CD4-positive, alpha-beta memory T cell (primary cell): Measurements from ENCODE around the gene CALB2. TPM values are rescaled to one million over a fixed set of nuclear protein-coding genes. Genes with fewer than 3 reads are reported as not detected.

Experiments used
- CTCF ChIA-PET: fragments of 350-600 bp; sonication (Branson Sonifier 250); formaldehyde crosslinking; loops from one replicate; lab custom pipeline; 2021; ENCODE audit warnings: inconsistent platforms; ENCODE audit not compliant: partially characterized antibody; lab: Charles Lee
- POLR2A ChIA-PET: fragments of 350-600 bp; sonication (Branson Sonifier 250); formaldehyde crosslinking; loops from one replicate; lab custom pipeline; 2021; ENCODE audit not compliant: partially characterized antibody; lab: Charles Lee
- DNase-seq, 5 donors: peaks; one replicate each; pipeline versions ENCODE4 v3.0.0 to v3.0.0-alpha.2; 2020 to 2022; ENCODE audit warnings: mixed read lengths in 1 of 5
- H3K27ac ChIP-seq: one replicate; pipeline ENCODE4 v1.7.0; 2013; ENCODE audit warnings: low read depth, low read length
- H3K27me3 ChIP-seq: 2 replicates; pipeline ENCODE4 v1.7.0; 2013; ENCODE audit warnings: mild to moderate bottlenecking, low read length, moderate library complexity; ENCODE audit not compliant: insufficient read depth
- H3K36me3 ChIP-seq: 2 replicates; pipeline ENCODE4 v1.7.0; 2013; ENCODE audit warnings: mild to moderate bottlenecking, low read length, moderate library complexity; ENCODE audit not compliant: insufficient read depth
- H3K4me1 ChIP-seq: 2 replicates; pipeline ENCODE4 v1.7.0; 2013; ENCODE audit warnings: mild to moderate bottlenecking, low read length, moderate library complexity; ENCODE audit not compliant: insufficient read depth
- H3K4me3 ChIP-seq, 2 donors: one replicate each; pipeline ENCODE4 v1.7.0; 2013; ENCODE audit warnings: low read length in 2 of 2, mild to moderate bottlenecking in 1 of 2
- H3K9me3 ChIP-seq, 2 donors: one replicate each; pipeline ENCODE4 v1.7.0; 2013; ENCODE audit warnings: low read length in 2 of 2, control low read depth in 1 of 2; ENCODE audit not compliant: control insufficient read depth in 1 of 2
- H3K27ac Mint-ChIP-seq, 7 donors: one replicate each; pipeline ENCODE4 v1.8.0; 2020 to 2021; ENCODE audit warnings: mixed read lengths in 7 of 7, mild to moderate bottlenecking in 6 of 7, inconsistent platforms in 3 of 7, moderate library complexity in 3 of 7
- H3K27me3 Mint-ChIP-seq, 2 donors: one replicate each; pipeline ENCODE4 v1.8.0; 2020 to 2021; ENCODE audit warnings: mixed read lengths in 2 of 2
- H3K36me3 Mint-ChIP-seq, 2 donors: one replicate each; pipeline ENCODE4 v1.8.0; 2020 to 2021; ENCODE audit warnings: mixed read lengths in 2 of 2, inconsistent platforms in 1 of 2, mild to moderate bottlenecking in 1 of 2
- H3K4me1 Mint-ChIP-seq, 4 donors: one replicate each; pipeline ENCODE4 v1.8.0; 2020 to 2021; ENCODE audit warnings: mixed read lengths in 4 of 4, mild to moderate bottlenecking in 1 of 4
- H3K4me3 Mint-ChIP-seq, 8 donors: one replicate each; pipeline ENCODE4 v1.8.0; 2020 to 2021; ENCODE audit warnings: mixed read lengths in 8 of 8, mild to moderate bottlenecking in 7 of 8, moderate library complexity in 6 of 8, inconsistent platforms in 3 of 8
- H3K9me3 Mint-ChIP-seq, 8 donors: one replicate each; pipeline ENCODE4 v1.8.0; 2020 to 2021; ENCODE audit warnings: mixed read lengths in 8 of 8, mild to moderate bottlenecking in 5 of 8, inconsistent platforms in 3 of 8, moderate library complexity in 1 of 8
- intact Hi-C: fragments of 100-400 bp; cut with micrococcal nuclease; formaldehyde crosslinking; loops from one replicate; pipeline ENCODE4 v1.15.1; 2023
- polyA plus RNA-seq, 2 donors: library from polyadenylated mRNA; unstranded; fragments of 300-500 nt; fragmentation: Illumina TruSeq; gene quantifications; one replicate each; pipeline ENCODE4 v1.2.3, GENCODE V29; 2021
- total RNA-seq, 2 experiments: library from RNA; stranded (reverse); gene quantifications; one replicate each; pipeline ENCODE4 v1.2.3, GENCODE V29; 2021

The CALB2 gene
- total and polyA plus RNA-seq, 4 experiments from 2014 or later, result not detected

- H3K4me3 ChIP-seq, result no peak overlapping the region
- DNase-seq, result peak; percentile 49 to 63 (median 56)
- H3K4me3 Mint-ChIP-seq, result peak overlapping the region in 1 of 8 donors; percentile 20
- ChIA-PET POLR2A (interaction anchor here (0.6 to 1.0 kb wide), 2 partner anchors 14 to 87 kb away, joined by 3 read pairs; no protein-coding TSS in a partner anchor), CTCF (interaction anchor here (0.5 to 9.9 kb wide), 22 partner anchors 9 to 544 kb away, joined by 3 to 183 read pairs (median 3); no protein-coding TSS in a partner anchor)
- no peak overlapping the region for H3K27ac Mint-ChIP-seq
- H3K27me3 ChIP-seq, result no peaks in the 10 kb centered on the region
- no peak overlapping the region for H3K27ac ChIP-seq
- intact Hi-C loops, result loop anchor here (1.0 kb wide), 2 partner anchors 87 to 125 kb away; no protein-coding TSS in a partner anchor
- peaks cover 11% of the 10 kb centered on the region for H3K4me1 ChIP-seq
- no peaks in the 10 kb centered on the region for H3K36me3 Mint-ChIP-seq
- H3K36me3 ChIP-seq, result no peaks in the 10 kb centered on the region
- peaks cover 30 to 38% of the 10 kb centered on the region in 2 donors for H3K27me3 Mint-ChIP-seq
- H3K9me3 Mint-ChIP-seq, result no peaks in the 10 kb centered on the region
- peaks cover 6 to 19% (median 9%) of the 10 kb centered on the region in 4 donors for H3K4me1 Mint-ChIP-seq
- H3K9me3 ChIP-seq, result no peaks in the 10 kb centered on the region
Measured at GRCh38 chr16:71412270-71413160, 54.0 kb downstream of the CALB2 start.

GRCh38 chr16:71413341-71413740, 54.8 kb downstream of the CALB2 start:
- Mint-ChIP-seq H3K4me1 (peaks cover 0 to 10% (median 4%) of the 10 kb centered on the region in 4 donors), H3K27ac (no peak overlapping the region), H3K27me3 (peaks cover 27 to 37% of the 10 kb centered on the region in 2 donors), H3K4me3 (no peak overlapping the region), H3K36me3 (no peaks in the 10 kb centered on the region), H3K9me3 (no peaks in the 10 kb centered on the region)
- intact Hi-C loops, result no loop called here
- no peaks in the 10 kb centered on the region for H3K27me3 ChIP-seq
- ChIA-PET POLR2A (interaction anchor here (0.6 kb wide), 1 partner anchor 86 kb away, joined by 3 read pairs; no protein-coding TSS in a partner anchor), CTCF (interaction anchor here (0.5 to 9.9 kb wide), 18 partner anchors 10 to 543 kb away, joined by 3 to 183 read pairs (median 3); no protein-coding TSS in a partner anchor)
- H3K36me3 ChIP-seq, result no peaks in the 10 kb centered on the region
- no peak for DNase-seq
- H3K4me1 ChIP-seq, result peaks cover 6% of the 10 kb centered on the region
- H3K4me3 ChIP-seq, result no peak overlapping the region
- no peaks in the 10 kb centered on the region for H3K9me3 ChIP-seq
- no peak overlapping the region for H3K27ac ChIP-seq

GRCh38 chr16:71414038-71414437, 55.5 kb downstream of the CALB2 start:
- intact Hi-C loops, result no loop called here

GRCh38 chr16:71421911-71422310, 63.4 kb downstream of the CALB2 start:
- Histone ChIP-seq H3K27me3 (no peaks in the 10 kb centered on the region), H3K4me3 (no peak overlapping the region), H3K9me3 (no peaks in the 10 kb centered on the region), H3K27ac (no peak overlapping the region), H3K36me3 (no peaks in the 10 kb centered on the region), H3K4me1 (peaks cover 4% of the 10 kb centered on the region)
- Mint-ChIP-seq H3K4me1 (peaks cover 0 to 9% (median 3%) of the 10 kb centered on the region in 4 donors), H3K36me3 (no peaks in the 10 kb centered on the region), H3K9me3 (peaks cover 0 to 3% (median 0%) of the 10 kb centered on the region in 8 donors), H3K27me3 (peaks cover 10 to 40% of the 10 kb centered on the region in 2 donors), H3K4me3 (no peak overlapping the region), H3K27ac (no peak overlapping the region)
- ChIA-PET CTCF (interaction anchor here (1.0 to 5.7 kb wide), 3 partner anchors 9 to 189 kb away, joined by 4 to 32 read pairs (median 4); no protein-coding TSS in a partner anchor), POLR2A (no interaction called here)
- intact Hi-C loops, result no loop called here
- peak in 1 of 5 donors; percentile 18 for DNase-seq

More at GRCh38 chr16:71414038-71414437, 55.5 kb downstream of the CALB2 start:
- Histone ChIP-seq H3K9me3 (no peaks in the 10 kb centered on the region), H3K4me3 (no peak overlapping the region), H3K4me1 (peaks cover 6% of the 10 kb centered on the region), H3K27ac (no peak overlapping the region), H3K27me3 (no peaks in the 10 kb centered on the region), H3K36me3 (no peaks in the 10 kb centered on the region)
- H3K4me1 Mint-ChIP-seq, result peaks cover 0 to 10% (median 4%) of the 10 kb centered on the region in 4 donors
- POLR2A ChIA-PET, result no interaction called here
- CTCF ChIA-PET, result interaction anchor here (1.1 to 9.9 kb wide), 6 partner anchors 10 to 196 kb away, joined by 3 to 183 read pairs (median 25); no protein-coding TSS in a partner anchor
- no peaks in the 10 kb centered on the region for H3K36me3 Mint-ChIP-seq
- H3K27me3 Mint-ChIP-seq, result peaks cover 26 to 41% of the 10 kb centered on the region in 2 donors
- no peak overlapping the region for H3K27ac Mint-ChIP-seq
- no peak for DNase-seq
- no peak overlapping the region for H3K4me3 Mint-ChIP-seq
- H3K9me3 Mint-ChIP-seq, result no peaks in the 10 kb centered on the region

GRCh38 chr16:71423016-71423415, 64.5 kb downstream of the CALB2 start:
- H3K9me3 ChIP-seq, result no peaks in the 10 kb centered on the region
- H3K4me3 ChIP-seq, result no peak overlapping the region
- H3K27ac ChIP-seq, result no peak overlapping the region
- DNase-seq, result no peak
- ChIA-PET POLR2A (no interaction called here), CTCF (interaction anchor here (0.6 to 5.7 kb wide), 3 partner anchors 10 to 188 kb away, joined by 3 to 32 read pairs (median 4); no protein-coding TSS in a partner anchor)
- intact Hi-C loops, result no loop called here
- H3K36me3 ChIP-seq, result no peaks in the 10 kb centered on the region
- Mint-ChIP-seq H3K27me3 (peaks cover 10 to 42% of the 10 kb centered on the region in 2 donors), H3K4me3 (no peak overlapping the region), H3K9me3 (peaks cover 0 to 3% (median 0%) of the 10 kb centered on the region in 8 donors), H3K36me3 (no peaks in the 10 kb centered on the region), H3K4me1 (peaks cover 3 to 10% (median 5%) of the 10 kb centered on the region in 4 donors), H3K27ac (no peak overlapping the region)
- H3K4me1 ChIP-seq, result peaks cover 4% of the 10 kb centered on the region
- no peaks in the 10 kb centered on the region for H3K27me3 ChIP-seq

- Mint-ChIP-seq H3K27ac (peak overlapping the region in 1 of 7 donors; percentile 26), H3K36me3 (no peaks in the 10 kb centered on the region), H3K4me3 (no peak overlapping the region), H3K27me3 (peaks cover 10 to 36% of the 10 kb centered on the region in 2 donors), H3K4me1 (peaks cover 3 to 10% (median 5%) of the 10 kb centered on the region in 4 donors), H3K9me3 (peaks cover 0 to 7% (median 2%) of the 10 kb centered on the region in 8 donors)
- intact Hi-C loops, result no loop called here
- Histone ChIP-seq H3K4me3 (no peak overlapping the region), H3K27ac (no peak overlapping the region), H3K36me3 (no peaks in the 10 kb centered on the region), H3K4me1 (peaks cover 4% of the 10 kb centered on the region), H3K9me3 (no peaks in the 10 kb centered on the region), H3K27me3 (no peaks in the 10 kb centered on the region)
- CTCF ChIA-PET, result interaction anchor here (0.6 to 5.7 kb wide), 2 partner anchors 11 to 75 kb away, joined by 3 to 32 read pairs; no protein-coding TSS in a partner anchor
- no peak for DNase-seq
- POLR2A ChIA-PET, result no interaction called here
Measured at GRCh38 chr16:71423865-71424264, 65.3 kb downstream of the CALB2 start.
